Stomach (tissue), 9 donors: ENCODE results near the gene ECE1. TPM values are rescaled to one million over a fixed set of nuclear protein-coding genes. Genes with fewer than 3 reads are reported as not detected.

Source experiments
- DNase-seq, 2 donors: peaks; one replicate each; pipeline versions ENCODE4 v3.0.0 to v3.0.0-alpha.2; 2013 to 2019
- H3K27ac ChIP-seq, 5 donors: fragments of 200-600 bp in 4 of 5; sonication (generic) in 4 of 5; one replicate each; pipeline ENCODE4 v1.5.1; 2013 to 2019; ENCODE audit warnings: mild to moderate bottlenecking in 1 of 5, moderate library complexity in 1 of 5
- H3K27me3 ChIP-seq, 3 donors: fragments of 200-600 bp; sonication (generic); one replicate each; pipeline ENCODE4 v1.5.1; 2017 to 2019; ENCODE audit warnings: mixed run types in 1 of 3
- H3K36me3 ChIP-seq, 4 donors: fragments of 200-600 bp; sonication (generic); 1 replicate in 3 of 4; 2 replicates in 1 of 4; pipeline ENCODE4 v1.5.1; 2016 to 2019
- H3K4me1 ChIP-seq, 4 donors: fragments of 200-600 bp; sonication (generic); one replicate each; pipeline ENCODE4 v1.5.1; 2016 to 2019
- H3K4me3 ChIP-seq, 4 donors: fragments of 200-600 bp; sonication (generic) in 3 of 4; one replicate each; pipeline ENCODE4 v1.5.1; 2016 to 2019; ENCODE audit warnings: mild to moderate bottlenecking in 1 of 4
- H3K9me3 ChIP-seq, 4 donors: fragments of 200-600 bp; sonication (generic); one replicate each; pipeline ENCODE4 v1.5.1; 2016 to 2019
- CTCF ChIP-seq, 7 experiments: fragments of 450-650 bp in 4 of 7; fragments of 200-600 bp in 3 of 7; sonication (generic) in 3 of 7; IDR thresholded peaks; one replicate each; pipeline ENCODE4 v1.5.1; 2016 to 2019; ENCODE audit warnings: antibody characterized with exemption in 7 of 7, control low read depth in 2 of 7, mild to moderate bottlenecking in 1 of 7
- EP300 ChIP-seq: sonication (generic); formaldehyde crosslinking; IDR thresholded peaks from one replicate; pipeline ENCODE4 v1.6.1; 2017; ENCODE audit warnings: antibody characterized with exemption
- POLR2A ChIP-seq, 4 donors: fragments of 450-650 bp; IDR thresholded peaks; one replicate each; pipeline ENCODE4 v1.6.1; 2016; ENCODE audit warnings: antibody characterized with exemption in 4 of 4, control low read depth in 2 of 4, mild to moderate bottlenecking in 1 of 4, moderate library complexity in 1 of 4
- POLR2AphosphoS5 ChIP-seq, 3 donors: sonication (generic); formaldehyde crosslinking; IDR thresholded peaks; one replicate each; pipeline ENCODE4 v1.6.1; 2016; ENCODE audit warnings: antibody characterized with exemption in 3 of 3
- WGBS, 5 donors: extraction: QIAGEN DNeasy Blood & Tissue Kit in 3 of 5; methylation state at CpG; one replicate each; pipeline versions ENCODE4 v1.1.5 to v1.1.7; 2013 to 2018; 5-methylcytosine and 5-hydroxymethylcytosine counted together
- intact Hi-C: fragments of 100-400 bp; cut with DNase I; formaldehyde crosslinking; loops from one replicate; pipeline ENCODE4 v1.15.1; 2023; ENCODE audit warnings: low total_unique reads
- polyA plus RNA-seq, 3 donors: library from polyadenylated mRNA; stranded (reverse); fragments of 200-250 nt; gene quantifications; one replicate each; pipeline ENCODE4 v1.2.3, GENCODE V29; 2013
- total RNA-seq, 5 donors: library from RNA; depleted of rRNA; stranded (reverse); fragments of >200 nt; gene quantifications; one replicate each; pipeline versions ENCODE4 v1.1.0 to v1.2.3, GENCODE V29; 2014 to 2016
- donor health status: healthy with polysubstance abuse.
- donor health status: Bipolar disorder and iron deficiency.
- donor health status: healthy.

The ECE1 gene
- total and polyA plus RNA-seq, 8 donors = 17.6 to 574 (median 42.6) TPM

DNA sequence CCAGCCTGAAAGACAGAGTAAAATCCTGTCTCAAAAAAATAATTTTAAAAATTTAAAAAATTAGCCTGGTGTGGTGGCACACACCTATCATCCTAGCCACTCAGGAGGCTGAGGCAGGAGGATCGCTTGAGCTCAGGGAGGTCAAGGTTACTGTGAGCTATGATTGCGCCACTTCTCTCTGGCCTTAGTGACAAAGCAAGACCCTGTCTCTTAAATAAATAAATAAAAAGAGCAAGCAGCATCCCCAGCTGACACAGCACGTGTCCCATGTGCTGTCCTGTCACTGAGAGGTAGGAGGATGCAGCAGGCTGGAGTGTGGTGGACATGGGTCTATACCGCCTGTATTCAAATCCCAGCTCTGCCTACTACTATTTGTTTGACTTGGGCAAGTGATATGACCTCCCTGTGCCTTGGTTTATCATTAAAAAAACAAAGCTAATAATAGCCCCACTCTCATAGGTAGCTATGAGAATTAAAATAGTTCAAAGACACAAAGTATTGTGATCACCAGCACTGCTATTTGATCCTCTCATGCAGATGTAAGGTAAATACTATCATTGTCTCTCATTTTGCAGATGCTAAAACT, 22.2 kb upstream of the ECE1 start:
- intact Hi-C loops = no loop called here
- H3K36me3 ChIP-seq = no peaks in the 10 kb centered on the region
- DNase-seq = no peak

GRCh38 chr1:21311016-21311415, 20.8 kb upstream of the ECE1 start:
- H3K4me1 ChIP-seq = peaks cover 46 to 100% (median 75%) of the 10 kb centered on the region in 4 donors
- intact Hi-C loops = no loop called here
- 87 to 95% (median 89%) methylated on average over 5 to 6 of the region's 6 CpGs for WGBS, 5 donors
- H3K9me3 ChIP-seq = no peaks in the 10 kb centered on the region
- DNase-seq = no peak
- TF ChIP-seq EP300 (no peak), POLR2A (IDR thresholded peaks at IDR 0.05) (no peak), CTCF (IDR thresholded peaks at IDR 0.05) (no peak), POLR2AphosphoS5 (IDR thresholded peaks at IDR 0.05) (no peak)
- no peaks in the 10 kb centered on the region for H3K36me3 ChIP-seq
- H3K27me3 ChIP-seq = no peaks in the 10 kb centered on the region
- peak overlapping the region in 3 of 5 donors; percentile 29 to 84 (median 58) for H3K27ac ChIP-seq
- no peak overlapping the region for H3K4me3 ChIP-seq

More for the DNA sequence above, 22.2 kb upstream of the ECE1 start:
- H3K4me1 ChIP-seq = peaks cover 48 to 100% (median 78%) of the 10 kb centered on the region in 4 donors
- 39 to 74% (median 46%) methylated on average over 4 of the region's 4 CpGs for WGBS, 5 donors
- H3K27me3 ChIP-seq = no peaks in the 10 kb centered on the region
- no peak overlapping the region for H3K4me3 ChIP-seq
- H3K27ac ChIP-seq = peak overlapping the region in 4 of 5 donors; percentile 32 to 93 (median 92)
- H3K9me3 ChIP-seq = no peaks in the 10 kb centered on the region
- no peak for TF ChIP-seq CTCF (IDR thresholded peaks at IDR 0.05)
- no peak for TF ChIP-seq POLR2A (IDR thresholded peaks at IDR 0.05)

- H3K27me3 ChIP-seq = no peaks in the 10 kb centered on the region
- DNase-seq = peak; percentile 66 to 84
- H3K9me3 ChIP-seq = no peaks in the 10 kb centered on the region
- H3K27ac ChIP-seq = peak overlapping the region in 4 of 5 donors; percentile 48 to 84 (median 60)
- intact Hi-C loops = no loop called here
- peaks cover 53 to 99% (median 76%) of the 10 kb centered on the region in 4 donors for H3K4me1 ChIP-seq
- H3K36me3 ChIP-seq = no peaks in the 10 kb centered on the region
- TF ChIP-seq EP300 (no peak), POLR2AphosphoS5 (IDR thresholded peaks at IDR 0.05) (peak; percentile 27 to 59 (median 39))
- H3K4me3 ChIP-seq = no peak overlapping the region
- 61 to 74% (median 67%) methylated on average over 9 of the region's 9 CpGs for WGBS, 5 donors
Measured at GRCh38 chr1:21308847-21309652, 18.8 kb upstream of the ECE1 start.

DNA sequence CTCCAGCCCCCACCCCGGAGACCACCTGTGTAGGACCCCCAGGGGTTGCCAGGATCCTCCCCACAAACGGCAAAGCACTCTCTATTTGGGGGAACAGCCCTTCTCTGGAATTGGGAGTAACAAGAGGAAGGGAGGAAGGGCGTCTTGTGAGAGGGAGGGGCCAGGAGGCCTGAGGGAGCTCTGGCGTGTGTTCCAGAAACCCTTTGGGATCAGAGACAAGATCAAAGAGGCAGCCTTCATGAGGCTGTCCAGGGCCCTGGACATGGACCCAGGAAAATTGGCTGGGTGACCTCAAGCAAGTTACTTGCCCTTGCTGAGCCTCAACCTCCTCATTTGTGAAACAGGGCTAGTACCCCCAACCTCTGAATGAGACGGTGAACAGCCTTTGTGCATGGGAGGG, 18.1 kb upstream of the ECE1 start:
- DNase-seq = no peak
- Histone ChIP-seq H3K27me3 (no peaks in the 10 kb centered on the region), H3K4me1 (peaks cover 50 to 97% (median 73%) of the 10 kb centered on the region in 4 donors), H3K36me3 (no peaks in the 10 kb centered on the region), H3K9me3 (no peaks in the 10 kb centered on the region), H3K27ac (peak overlapping the region in 4 of 5 donors; percentile 48 to 84 (median 60)), H3K4me3 (no peak overlapping the region)
- 48 to 71% (median 56%) methylated on average over 5 of the region's 5 CpGs for WGBS, 5 donors
- TF ChIP-seq EP300 (no peak), POLR2A (IDR thresholded peaks at IDR 0.05) (no peak), POLR2AphosphoS5 (IDR thresholded peaks at IDR 0.05) (no peak), CTCF (IDR thresholded peaks at IDR 0.05) (no peak)
- intact Hi-C loops = no loop called here
